Neural cell (in vitro differentiated cells): Measurements from ENCODE around the gene E2F2.

ENCODE experiments used
- CTCF ChIP-seq: fragments of 450-650 bp; IDR thresholded peaks from 2 replicates; pipeline ENCODE4 v1.5.1; 2014; ENCODE audit warnings: antibody characterized with exemption, mild to moderate bottlenecking, moderate library complexity; ENCODE audit not compliant: poor library complexity, severe bottlenecking
- EP300 ChIP-seq: fragments of 450-650 bp; conservative IDR thresholded peaks from 2 replicates; pipeline ENCODE4 v1.6.1; 2014; ENCODE audit warnings: antibody characterized with exemption, mild to moderate bottlenecking, moderate library complexity; ENCODE audit not compliant: poor library complexity, severe bottlenecking
- EZH2 ChIP-seq: fragments of 200-600, 300-800 bp; shearing (Covaris generic), sonication (generic); IDR thresholded peaks from 2 replicates; pipeline ENCODE4 v1.6.1; 2014; ENCODE audit warnings: antibody characterized with exemption, low read length, borderline replicate concordance, mild to moderate bottlenecking; ENCODE audit not compliant: insufficient read depth, poor library complexity, severe bottlenecking
- RAD21 ChIP-seq: fragments of 450-650 bp; conservative IDR thresholded peaks from 2 replicates; pipeline ENCODE4 v1.6.1; 2014; ENCODE audit warnings: antibody characterized with exemption, mild to moderate bottlenecking, moderate library complexity
- TAF1 ChIP-seq: IDR thresholded peaks from 2 replicates; pipeline ENCODE4 v1.6.1; 2012; ENCODE audit warnings: low read depth

GRCh38 chr1:23563003-23563402 is 32.0 kb upstream of the E2F2 start:
- TF ChIP-seq CTCF (no peak), TAF1 (no peak), EZH2 (no peak), RAD21 (no peak), EP300 (no peak)
